A549 (cell line): ENCODE results near the gene GALNT15. TPM values are rescaled to one million over a fixed set of nuclear protein-coding genes. Genes with fewer than 3 reads are reported as not detected.

Experiments
- ATAC-seq, 2 experiments: fragments of 200-7000 bp in 1 of 2; fragments of >200 bp in 1 of 2; cut with Nextera tagmentation in 1 of 2; cut with Tn5 transposase in 1 of 2; 3 replicates each; pipeline versions ENCODE4 v1.8.0 to v1.9.1; 2018 to 2020; ENCODE audit warnings: mild to moderate bottlenecking in 1 of 2, moderate library complexity in 1 of 2
- CTCF ChIA-PET: fragments of 300-600 bp; sonication (Branson Sonifier 250); formaldehyde crosslinking; extraction: SDS; loops from one replicate; lab custom pipeline; 2021; ENCODE audit warnings: antibody characterized with exemption, inconsistent platforms; lab: Yijun Ruan, JAX
- POLR2A ChIA-PET: fragments of 350-600 bp; formaldehyde crosslinking; extraction: SDS; loops from one replicate; lab custom pipeline; 2021; ENCODE audit warnings: antibody characterized with exemption, inconsistent platforms; lab: Yijun Ruan, JAX
- DNase-seq, 2 experiments: peaks; one replicate each; pipeline versions ENCODE4 v3.0.0 to v3.0.0-alpha.2; 2011 to 2016; ENCODE audit warnings: low read depth in 1 of 2, low spot score in 1 of 2
- FAIRE-seq: peaks from 2 replicates; lab custom pipeline; 2011; peaks lifted over from hg19 to GRCh38; lab: Jason Lieb, UNC
- H3K27ac ChIP-seq, 2 experiments: fragments of >200 bp; sonication (Bioruptor Twin); formaldehyde crosslinking; 3 replicates each; pipeline ENCODE4 v1.5.1; 2016 to 2017
- H3K4me1 ChIP-seq: fragments of >200 bp; sonication (Bioruptor Twin); formaldehyde crosslinking; 3 replicates; pipeline ENCODE4 v1.6.1; 2016
- H3K4me2 ChIP-seq: fragments of >200 bp; sonication (Bioruptor Twin); formaldehyde crosslinking; 3 replicates; pipeline ENCODE4 v1.6.1; 2016
- H3K4me3 ChIP-seq: fragments of >200 bp; sonication (Bioruptor Twin); formaldehyde crosslinking; 3 replicates; pipeline ENCODE4 v1.5.1; 2016
- H3K9me3 ChIP-seq: fragments of >200 bp; sonication (Bioruptor Twin); formaldehyde crosslinking; 3 replicates; pipeline ENCODE4 v1.6.1; 2016
- BHLHE40 ChIP-seq: IDR thresholded peaks from 2 replicates; pipeline ENCODE4 v1.6.1; 2012; ENCODE audit warnings: low read depth, low read length, inconsistent platforms
- EHMT2 ChIP-seq: fragments of 200-600 bp; sonication (generic); IDR thresholded peaks from 2 replicates; pipeline ENCODE4 v1.6.1; 2016; ENCODE audit warnings: antibody characterized with exemption, low read depth, mild to moderate bottlenecking, moderate library complexity
- ESRRA ChIP-seq: fragments of 150-350 bp; IDR thresholded peaks from 2 replicates; pipeline ENCODE4 v1.6.1; 2014; ENCODE audit warnings: mild to moderate bottlenecking, low read length, borderline replicate concordance
- FOSB ChIP-seq: fragments of 250-450 bp; sonication (Bioruptor Pico); IDR thresholded peaks from 2 replicates; pipeline ENCODE4 v1.5.0; 2020; ENCODE audit warnings: mild to moderate bottlenecking, moderate library complexity
- FOXS1 ChIP-seq: fragments of 250-450 bp; sonication (Bioruptor Pico); IDR thresholded peaks from 2 replicates; pipeline ENCODE4 v1.5.0; 2020; ENCODE audit warnings: mild to moderate bottlenecking, moderate library complexity
- HDAC2 ChIP-seq: fragments of 200-600 bp; sonication (generic); IDR thresholded peaks from 2 replicates; pipeline ENCODE4 v1.6.1; 2016
- HOXB13 ChIP-seq: fragments of 250-450 bp; sonication (Bioruptor Pico); IDR thresholded peaks from 2 replicates; pipeline ENCODE4 v1.5.0; 2020; ENCODE audit warnings: low read depth, mild to moderate bottlenecking, moderate library complexity
- HOXB5 ChIP-seq: fragments of 250-450 bp; sonication (Bioruptor Pico); IDR thresholded peaks from 2 replicates; pipeline ENCODE4 v1.5.0; 2020; ENCODE audit warnings: mild to moderate bottlenecking, moderate library complexity
- MAX ChIP-seq: IDR thresholded peaks from 2 replicates; pipeline ENCODE4 v1.6.1; 2012
- NR3C1 ChIP-seq: fragments of >200 bp; sonication (Bioruptor Twin); formaldehyde crosslinking; IDR thresholded peaks from 3 replicates; pipeline ENCODE4 v1.6.1; 2017
- PHF8 ChIP-seq: fragments of 200-600 bp; sonication (generic); IDR thresholded peaks from 2 replicates; pipeline ENCODE4 v1.6.1; 2016; ENCODE audit warnings: low read depth, mild to moderate bottlenecking, antibody characterized with exemption, moderate library complexity, borderline replicate concordance
- POLR2A ChIP-seq: IDR thresholded peaks from 2 replicates; pipeline ENCODE4 v1.6.1; 2012; ENCODE audit warnings: mild to moderate bottlenecking, low read length
- REST ChIP-seq: fragments of 200-600 bp; sonication (generic); IDR thresholded peaks from 2 replicates; pipeline ENCODE4 v1.6.1; 2016; ENCODE audit warnings: antibody characterized with exemption, mild to moderate bottlenecking, moderate library complexity
- RFX5 ChIP-seq: fragments of 450-650 bp; IDR thresholded peaks from 2 replicates; pipeline ENCODE4 v1.7.1; 2014; ENCODE audit warnings: antibody characterized with exemption, mild to moderate bottlenecking, moderate library complexity
- TFCP2L1 ChIP-seq: fragments of 250-450 bp; sonication (Bioruptor Pico); IDR thresholded peaks from 2 replicates; pipeline ENCODE4 v1.5.0; 2021; ENCODE audit warnings: mild to moderate bottlenecking
- TP53 ChIP-seq: fragments of 250-450 bp; sonication (Bioruptor Pico); IDR thresholded peaks from 2 replicates; pipeline ENCODE4 v1.5.0; 2021; ENCODE audit warnings: mild to moderate bottlenecking, moderate library complexity
- ZSCAN20 ChIP-seq: fragments of 250-450 bp; sonication (Bioruptor Pico); IDR thresholded peaks from 2 replicates; pipeline ENCODE4 v1.8.0; 2022; ENCODE audit warnings: mild to moderate bottlenecking, moderate library complexity
- WGBS: methylation state at CpG from one replicate; pipeline ENCODE4 v1.1.6; 2017; ENCODE audit errors: missing lambda C conversion rate; 5-methylcytosine and 5-hydroxymethylcytosine counted together
- polyA plus RNA-seq, 4 experiments: library from polyadenylated mRNA; depleted of rRNA in 3 of 4; stranded (reverse); fragments of >200 nt; fragmentation: RNase III in 1 of 4; extraction: RNeasy Plus Mini Kit Qiagen cat#74134 plus additional on column Dnase treatment in 1 of 4; gene quantifications; 2 replicates in 3 of 4; 3 replicates in 1 of 4; pipeline ENCODE4 v1.2.3, GENCODE V29; 2011 to 2017
- TF ChIP-seq, protein P1 (sequence below): fragments of >200 bp; sonication (Bioruptor Twin); formaldehyde crosslinking; IDR thresholded peaks from 3 replicates; pipeline ENCODE4 v1.6.1; 2016
- TF ChIP-seq, protein P2 (sequence below): fragments of 250-450 bp; sonication (Bioruptor Pico); IDR thresholded peaks from 2 replicates; pipeline ENCODE4 v1.5.0; 2020; ENCODE audit warnings: low read depth, mild to moderate bottlenecking, moderate library complexity

GALNT15 gene
- polyA plus RNA-seq, 2 of the 4 experiments (the other 2 are of a cell fraction): 0.04 TPM; not detected in 1

DNA sequence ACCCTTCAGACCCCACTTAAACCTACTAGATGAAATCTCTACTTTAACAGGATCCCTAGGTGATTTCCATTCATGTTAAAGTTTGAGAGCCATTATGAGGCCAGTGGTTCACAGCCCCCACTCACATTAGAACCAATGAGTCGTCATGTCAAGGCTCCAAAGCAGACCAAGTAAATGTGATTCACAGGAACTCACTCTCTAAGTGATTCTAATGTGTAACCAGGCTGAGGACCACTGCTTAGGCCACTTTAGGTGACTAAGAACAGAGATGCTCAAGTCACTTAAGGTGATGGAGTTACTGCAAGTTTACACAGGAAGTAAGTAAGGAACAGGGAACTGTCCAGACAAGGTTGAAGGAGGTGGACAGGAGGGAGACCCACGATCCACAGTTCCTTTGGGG is 7.7 kb downstream of the GALNT15 start:
- DNase-seq (no peak), FAIRE-seq (no peak), ATAC-seq (no peak)
- Histone ChIP-seq H3K4me3 (no peak overlapping the region), H3K4me2 (no peak overlapping the region), H3K4me1 (peaks cover 23% of the 10 kb centered on the region; the same call in 2 of the 3 replicates), H3K27ac (no peak overlapping the region; a peak in 2 of 6 replicates), H3K9me3 (no peaks in the 10 kb centered on the region)
- ChIA-PET CTCF (interaction anchor here (1.0 to 19.6 kb wide), 9 partner anchors 8 to 369 kb away, joined by 3 to 373 read pairs (median 4); partner anchors contain the start of gene GALNT15), POLR2A (no interaction called here)
- WGBS: 50% methylated on average over 2 of the region's 2 CpGs
- TF ChIP-seq NR3C1 (no peak), HOXB5 (CRISPR knock-in tag) (no peak), BHLHE40 (no peak), EHMT2 (no peak), TFCP2L1 (no peak), POLR2A (no peak), FOSB (CRISPR knock-in tag) (no peak), FOXS1 (no peak)
- TF ChIP-seq, protein P1, sequence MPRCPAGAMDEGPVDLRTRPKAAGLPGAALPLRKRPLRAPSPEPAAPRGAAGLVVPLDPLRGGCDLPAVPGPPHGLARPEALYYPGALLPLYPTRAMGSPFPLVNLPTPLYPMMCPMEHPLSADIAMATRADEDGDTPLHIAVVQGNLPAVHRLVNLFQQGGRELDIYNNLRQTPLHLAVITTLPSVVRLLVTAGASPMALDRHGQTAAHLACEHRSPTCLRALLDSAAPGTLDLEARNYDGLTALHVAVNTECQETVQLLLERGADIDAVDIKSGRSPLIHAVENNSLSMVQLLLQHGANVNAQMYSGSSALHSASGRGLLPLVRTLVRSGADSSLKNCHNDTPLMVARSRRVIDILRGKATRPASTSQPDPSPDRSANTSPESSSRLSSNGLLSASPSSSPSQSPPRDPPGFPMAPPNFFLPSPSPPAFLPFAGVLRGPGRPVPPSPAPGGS: no peak
- TF ChIP-seq, protein P2, sequence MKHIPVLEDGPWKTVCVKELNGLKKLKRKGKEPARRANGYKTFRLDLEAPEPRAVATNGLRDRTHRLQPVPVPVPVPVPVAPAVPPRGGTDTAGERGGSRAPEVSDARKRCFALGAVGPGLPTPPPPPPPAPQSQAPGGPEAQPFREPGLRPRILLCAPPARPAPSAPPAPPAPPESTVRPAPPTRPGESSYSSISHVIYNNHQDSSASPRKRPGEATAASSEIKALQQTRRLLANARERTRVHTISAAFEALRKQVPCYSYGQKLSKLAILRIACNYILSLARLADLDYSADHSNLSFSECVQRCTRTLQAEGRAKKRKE (CRISPR knock-in tag): no peak

GRCh38 chr3:16182612-16183011 is 8.1 kb downstream of the GALNT15 start:
- no peak for DNase-seq
- POLR2A ChIA-PET: no interaction called here
- no peak for TF ChIP-seq MAX
- TF ChIP-seq HDAC2: no peak
- TF ChIP-seq FOXS1: no peak
- TF ChIP-seq TP53 (CRISPR knock-in tag): no peak
- no peak for TF ChIP-seq ZSCAN20
- no peak for TF ChIP-seq PHF8
- TF ChIP-seq EHMT2: no peak
- no peak for TF ChIP-seq NR3C1
- no peak for TF ChIP-seq REST
- TF ChIP-seq RFX5: no peak
- no peak for TF ChIP-seq ESRRA
- no peak for TF ChIP-seq HOXB13
- no peak overlapping the region for H3K4me2 ChIP-seq
- no peak for ATAC-seq
- no peak for FAIRE-seq
- CTCF ChIA-PET: interaction anchor here (0.9 to 19.6 kb wide), 10 partner anchors 9 to 361 kb away, joined by 3 to 373 read pairs (median 3); partner anchors contain the start of gene GALNT15
- H3K4me1 ChIP-seq: peaks cover 23% of the 10 kb centered on the region; the same call in 2 of the 3 replicates
- H3K4me3 ChIP-seq: no peak overlapping the region
- no peaks in the 10 kb centered on the region for H3K9me3 ChIP-seq
- WGBS: 67% methylated on average over 5 of the region's 5 CpGs
- peak overlapping the region in 1 of 2 experiments; percentile 71; a peak in 3 of 6 replicates for H3K27ac ChIP-seq
